Gastroesophageal sphincter (tissue), 3 donors: ENCODE results near the gene ARHGAP8.

ENCODE experiments used
- POLR2AphosphoS5 ChIP-seq: sonication (generic); formaldehyde crosslinking; IDR thresholded peaks from one replicate; pipeline ENCODE4 v1.6.1; 2017; ENCODE audit warnings: antibody characterized with exemption
- TF ChIP-seq, protein P1 (sequence below), 4 experiments: fragments of 200-600 bp in 2 of 4; fragments of 450-650 bp in 2 of 4; sonication (generic) in 1 of 4; IDR thresholded peaks; one replicate each; pipeline ENCODE4 v1.5.1; 2017 to 2019; ENCODE audit warnings: antibody characterized with exemption in 4 of 4, mild to moderate bottlenecking in 2 of 4, moderate library complexity in 2 of 4

DNA sequence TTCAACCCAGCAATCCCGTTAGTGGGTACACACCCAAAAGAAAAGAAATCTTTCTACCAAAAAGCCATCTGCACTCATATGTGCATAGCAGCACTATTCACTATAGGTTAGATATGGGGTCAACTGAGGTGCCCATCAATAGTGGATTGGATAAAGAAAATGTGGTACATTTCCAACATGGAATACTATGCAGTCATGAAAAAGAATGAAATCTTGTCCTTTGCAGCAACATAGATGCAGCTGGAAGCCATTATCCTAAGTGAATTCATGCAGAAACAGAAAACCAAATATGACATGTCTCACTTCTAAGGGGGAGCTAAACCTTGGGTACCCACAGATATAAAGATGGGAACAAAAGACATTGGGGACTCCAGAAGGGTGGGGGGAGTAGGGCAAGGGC lies 1.9 kb upstream of the ARHGAP8 start:
- TF ChIP-seq, protein P1, sequence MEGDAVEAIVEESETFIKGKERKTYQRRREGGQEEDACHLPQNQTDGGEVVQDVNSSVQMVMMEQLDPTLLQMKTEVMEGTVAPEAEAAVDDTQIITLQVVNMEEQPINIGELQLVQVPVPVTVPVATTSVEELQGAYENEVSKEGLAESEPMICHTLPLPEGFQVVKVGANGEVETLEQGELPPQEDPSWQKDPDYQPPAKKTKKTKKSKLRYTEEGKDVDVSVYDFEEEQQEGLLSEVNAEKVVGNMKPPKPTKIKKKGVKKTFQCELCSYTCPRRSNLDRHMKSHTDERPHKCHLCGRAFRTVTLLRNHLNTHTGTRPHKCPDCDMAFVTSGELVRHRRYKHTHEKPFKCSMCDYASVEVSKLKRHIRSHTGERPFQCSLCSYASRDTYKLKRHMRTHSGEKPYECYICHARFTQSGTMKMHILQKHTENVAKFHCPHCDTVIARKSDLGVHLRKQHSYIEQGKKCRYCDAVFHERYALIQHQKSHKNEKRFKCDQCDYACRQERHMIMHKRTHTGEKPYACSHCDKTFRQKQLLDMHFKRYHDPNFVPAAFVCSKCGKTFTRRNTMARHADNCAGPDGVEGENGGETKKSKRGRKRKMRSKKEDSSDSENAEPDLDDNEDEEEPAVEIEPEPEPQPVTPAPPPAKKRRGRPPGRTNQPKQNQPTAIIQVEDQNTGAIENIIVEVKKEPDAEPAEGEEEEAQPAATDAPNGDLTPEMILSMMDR (IDR thresholded peaks at IDR 0.05), result no peak
- no peak for TF ChIP-seq POLR2AphosphoS5
